Sigmoid colon (tissue), 4 donors: Measurements from ENCODE around the gene TUBA4B.

Experiments
- POLR2A ChIP-seq, 2 donors: fragments of 450-650 bp; IDR thresholded peaks; one replicate each; pipeline ENCODE4 v1.6.1; 2016; ENCODE audit warnings: antibody characterized with exemption in 2 of 2, mild to moderate bottlenecking in 2 of 2, moderate library complexity in 2 of 2
- POLR2AphosphoS5 ChIP-seq, 4 donors: sonication (generic); formaldehyde crosslinking; IDR thresholded peaks; one replicate each; pipeline ENCODE4 v1.6.1; 2017; ENCODE audit warnings: antibody characterized with exemption in 4 of 4
- TF ChIP-seq, protein P1 (sequence below), 4 experiments: fragments of 450-650 bp in 3 of 4; fragments of 200-600 bp in 1 of 4; IDR thresholded peaks; one replicate each; pipeline ENCODE4 v1.5.1; 2016 to 2019; ENCODE audit warnings: antibody characterized with exemption in 4 of 4, mild to moderate bottlenecking in 3 of 4, moderate library complexity in 2 of 4

- TF ChIP-seq, protein P1, sequence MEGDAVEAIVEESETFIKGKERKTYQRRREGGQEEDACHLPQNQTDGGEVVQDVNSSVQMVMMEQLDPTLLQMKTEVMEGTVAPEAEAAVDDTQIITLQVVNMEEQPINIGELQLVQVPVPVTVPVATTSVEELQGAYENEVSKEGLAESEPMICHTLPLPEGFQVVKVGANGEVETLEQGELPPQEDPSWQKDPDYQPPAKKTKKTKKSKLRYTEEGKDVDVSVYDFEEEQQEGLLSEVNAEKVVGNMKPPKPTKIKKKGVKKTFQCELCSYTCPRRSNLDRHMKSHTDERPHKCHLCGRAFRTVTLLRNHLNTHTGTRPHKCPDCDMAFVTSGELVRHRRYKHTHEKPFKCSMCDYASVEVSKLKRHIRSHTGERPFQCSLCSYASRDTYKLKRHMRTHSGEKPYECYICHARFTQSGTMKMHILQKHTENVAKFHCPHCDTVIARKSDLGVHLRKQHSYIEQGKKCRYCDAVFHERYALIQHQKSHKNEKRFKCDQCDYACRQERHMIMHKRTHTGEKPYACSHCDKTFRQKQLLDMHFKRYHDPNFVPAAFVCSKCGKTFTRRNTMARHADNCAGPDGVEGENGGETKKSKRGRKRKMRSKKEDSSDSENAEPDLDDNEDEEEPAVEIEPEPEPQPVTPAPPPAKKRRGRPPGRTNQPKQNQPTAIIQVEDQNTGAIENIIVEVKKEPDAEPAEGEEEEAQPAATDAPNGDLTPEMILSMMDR (IDR thresholded peaks at IDR 0.05), result no peak
- TF ChIP-seq POLR2A (IDR thresholded peaks at IDR 0.05), result peak in 1 of 2 donors; percentile 34
- TF ChIP-seq POLR2AphosphoS5 (IDR thresholded peaks at IDR 0.05), result peak in 2 of 4 donors; percentile 22 to 56
Measured at GRCh38 chr2:219218217-219218731, 34.8 kb upstream of the TUBA4B start.
